ENCODE data around the gene KANSL1. TPM values are rescaled to one million over a fixed set of nuclear protein-coding genes. Genes with fewer than 3 reads are reported as not detected.
"Not testable (repeated sequence)": the region's sequence is repeated elsewhere in the genome, so short reads cannot be mapped to it uniquely, and the experiment has no call there.

KANSL1 gene
- total and polyA plus RNA-seq, 9 donors: 30.4 to 107 (median 77.7) TPM

DNA sequence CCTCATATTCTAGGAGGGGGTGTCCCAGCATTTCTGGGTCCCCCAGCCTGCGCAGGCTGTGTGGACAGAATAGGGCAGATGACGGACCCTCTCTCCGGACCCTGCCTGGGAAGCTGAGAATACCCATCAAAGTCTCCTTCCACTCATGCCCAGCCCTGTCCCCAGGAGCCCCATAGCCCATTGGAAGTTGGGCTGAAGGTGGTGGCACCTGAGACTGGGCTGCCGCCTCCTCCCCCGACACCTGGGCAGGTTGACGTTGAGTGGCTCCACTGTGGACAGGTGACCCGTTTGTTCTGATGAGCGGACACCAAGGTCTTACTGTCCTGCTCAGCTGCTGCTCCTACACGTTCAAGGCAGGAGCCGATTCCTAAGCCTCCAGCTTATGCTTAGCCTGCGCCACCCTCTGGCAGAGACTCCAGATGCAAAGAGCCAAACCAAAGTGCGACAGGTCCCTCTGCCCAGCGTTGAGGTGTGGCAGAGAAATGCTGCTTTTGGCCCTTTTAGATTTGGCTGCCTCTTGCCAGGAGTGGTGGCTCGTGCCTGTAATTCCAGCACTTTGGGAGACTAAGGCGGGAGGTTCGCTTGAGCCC is 182.5 kb downstream of the KANSL1 start:
- intact Hi-C loops (cut with DNase I): no loop called here
- H3K4me1 ChIP-seq (ENCODE audit: insufficient read depth): no peaks in the 10 kb centered on the region
- no peak overlapping the region for H3K27ac ChIP-seq
- TF ChIP-seq POLR2A (IDR thresholded peaks at IDR 0.05) (no peak), EP300 (IDR thresholded peaks at IDR 0.05) (no peak)
- TF ChIP-seq, protein P1, sequence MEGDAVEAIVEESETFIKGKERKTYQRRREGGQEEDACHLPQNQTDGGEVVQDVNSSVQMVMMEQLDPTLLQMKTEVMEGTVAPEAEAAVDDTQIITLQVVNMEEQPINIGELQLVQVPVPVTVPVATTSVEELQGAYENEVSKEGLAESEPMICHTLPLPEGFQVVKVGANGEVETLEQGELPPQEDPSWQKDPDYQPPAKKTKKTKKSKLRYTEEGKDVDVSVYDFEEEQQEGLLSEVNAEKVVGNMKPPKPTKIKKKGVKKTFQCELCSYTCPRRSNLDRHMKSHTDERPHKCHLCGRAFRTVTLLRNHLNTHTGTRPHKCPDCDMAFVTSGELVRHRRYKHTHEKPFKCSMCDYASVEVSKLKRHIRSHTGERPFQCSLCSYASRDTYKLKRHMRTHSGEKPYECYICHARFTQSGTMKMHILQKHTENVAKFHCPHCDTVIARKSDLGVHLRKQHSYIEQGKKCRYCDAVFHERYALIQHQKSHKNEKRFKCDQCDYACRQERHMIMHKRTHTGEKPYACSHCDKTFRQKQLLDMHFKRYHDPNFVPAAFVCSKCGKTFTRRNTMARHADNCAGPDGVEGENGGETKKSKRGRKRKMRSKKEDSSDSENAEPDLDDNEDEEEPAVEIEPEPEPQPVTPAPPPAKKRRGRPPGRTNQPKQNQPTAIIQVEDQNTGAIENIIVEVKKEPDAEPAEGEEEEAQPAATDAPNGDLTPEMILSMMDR (IDR thresholded peaks at IDR 0.05): no peak
- H3K4me3 ChIP-seq: no peak overlapping the region
- H3K36me3 ChIP-seq: no peaks in the 10 kb centered on the region
- DNase-seq: no peak
- 84 to 88% (median 85%) methylated on average over 15 to 16 of the region's 16 CpGs for WGBS, 3 donors
- no peaks in the 10 kb centered on the region for H3K27me3 ChIP-seq
- H3K9me3 ChIP-seq: no peaks in the 10 kb centered on the region

DNA sequence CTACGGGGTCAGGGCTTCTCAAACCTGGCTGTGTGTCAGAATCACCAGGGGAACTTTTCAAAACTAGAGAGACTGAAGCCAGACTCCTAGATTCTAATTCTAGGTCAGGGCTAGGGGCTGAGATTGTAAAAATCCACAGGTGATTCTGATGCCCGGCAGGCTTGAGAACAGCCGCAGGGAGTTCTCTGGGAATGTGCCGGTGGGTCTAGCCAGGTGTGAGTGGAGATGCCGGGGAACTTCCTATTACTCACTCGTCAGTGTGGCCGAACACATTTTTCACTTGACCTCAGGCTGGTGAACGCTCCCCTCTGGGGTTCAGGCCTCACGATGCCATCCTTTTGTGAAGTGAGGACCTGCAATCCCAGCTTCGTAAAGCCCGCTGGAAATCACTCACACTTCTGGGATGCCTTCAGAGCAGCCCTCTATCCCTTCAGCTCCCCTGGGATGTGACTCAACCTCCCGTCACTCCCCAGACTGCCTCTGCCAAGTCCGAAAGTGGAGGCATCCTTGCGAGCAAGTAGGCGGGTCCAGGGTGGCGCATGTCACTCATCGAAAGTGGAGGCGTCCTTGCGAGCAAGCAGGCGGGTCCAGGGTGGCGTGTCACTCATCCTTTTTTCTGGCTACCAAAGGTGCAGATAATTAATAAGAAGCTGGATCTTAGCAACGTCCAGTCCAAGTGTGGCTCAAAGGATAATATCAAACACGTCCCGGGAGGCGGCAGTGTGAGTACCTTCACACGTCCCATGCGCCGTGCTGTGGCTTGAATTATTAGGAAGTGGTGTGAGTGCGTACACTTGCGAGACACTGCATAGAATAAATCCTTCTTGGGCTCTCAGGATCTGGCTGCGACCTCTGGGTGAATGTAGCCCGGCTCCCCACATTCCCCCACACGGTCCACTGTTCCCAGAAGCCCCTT is 183.3 kb downstream of the KANSL1 start:
- no peak for DNase-seq
- no peak overlapping the region for H3K4me3 ChIP-seq
- no peaks in the 10 kb centered on the region for H3K27me3 ChIP-seq
- no peak overlapping the region for H3K27ac ChIP-seq
- intact Hi-C loops (cut with DNase I): loop anchor here in 1 of 4 donors (10.0 kb wide), 1 partner anchor 205 kb away; no protein-coding TSS in a partner anchor
- no peaks in the 10 kb centered on the region for H3K4me1 ChIP-seq (ENCODE audit: insufficient read depth)
- H3K9me3 ChIP-seq: no peaks in the 10 kb centered on the region
- TF ChIP-seq, protein P1 (IDR thresholded peaks at IDR 0.05): no peak
- no peak for TF ChIP-seq EP300 (IDR thresholded peaks at IDR 0.05)
- WGBS, 3 donors: 80 to 82% (median 80%) methylated on average over 33 of the region's 33 CpGs
- no peaks in the 10 kb centered on the region for H3K36me3 ChIP-seq

DNA sequence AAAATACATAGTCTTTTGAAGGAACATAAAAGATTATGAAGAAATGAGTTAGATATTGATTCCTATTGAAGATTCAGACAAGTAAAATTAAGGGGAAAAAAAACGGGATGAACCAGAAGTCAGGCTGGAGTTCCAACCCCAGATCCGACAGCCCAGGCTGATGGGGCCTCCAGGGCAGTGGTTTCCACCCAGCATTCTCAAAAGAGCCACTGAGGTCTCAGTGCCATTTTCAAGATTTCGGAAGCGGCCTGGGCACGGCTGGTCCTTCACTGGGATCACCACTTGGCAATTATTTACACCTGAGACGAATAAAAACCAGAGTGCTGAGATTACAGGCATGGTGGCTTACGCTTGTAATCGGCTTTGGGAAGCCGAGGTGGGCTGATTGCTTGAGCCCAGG is 184.6 kb downstream of the KANSL1 start:
- H3K9me3 ChIP-seq: no peaks in the 10 kb centered on the region
- intact Hi-C loops (cut with DNase I): loop anchor here in 1 of 4 donors (10.0 kb wide), 1 partner anchor 206 kb away; no protein-coding TSS in a partner anchor
- no peak overlapping the region for H3K27ac ChIP-seq
- TF ChIP-seq, protein P1 (IDR thresholded peaks at IDR 0.05): no peak
- TF ChIP-seq POLR2A (IDR thresholded peaks at IDR 0.05) (no peak), EP300 (IDR thresholded peaks at IDR 0.05) (no peak)
- no peak for DNase-seq
- no peaks in the 10 kb centered on the region for H3K27me3 ChIP-seq
- no peaks in the 10 kb centered on the region for H3K36me3 ChIP-seq
- peaks cover 2% of the 10 kb centered on the region for H3K4me1 ChIP-seq (ENCODE audit: insufficient read depth)
- H3K4me3 ChIP-seq: no peak overlapping the region
- 91 to 96% (median 95%) methylated on average over 9 of the region's 9 CpGs for WGBS, 3 donors

DNA sequence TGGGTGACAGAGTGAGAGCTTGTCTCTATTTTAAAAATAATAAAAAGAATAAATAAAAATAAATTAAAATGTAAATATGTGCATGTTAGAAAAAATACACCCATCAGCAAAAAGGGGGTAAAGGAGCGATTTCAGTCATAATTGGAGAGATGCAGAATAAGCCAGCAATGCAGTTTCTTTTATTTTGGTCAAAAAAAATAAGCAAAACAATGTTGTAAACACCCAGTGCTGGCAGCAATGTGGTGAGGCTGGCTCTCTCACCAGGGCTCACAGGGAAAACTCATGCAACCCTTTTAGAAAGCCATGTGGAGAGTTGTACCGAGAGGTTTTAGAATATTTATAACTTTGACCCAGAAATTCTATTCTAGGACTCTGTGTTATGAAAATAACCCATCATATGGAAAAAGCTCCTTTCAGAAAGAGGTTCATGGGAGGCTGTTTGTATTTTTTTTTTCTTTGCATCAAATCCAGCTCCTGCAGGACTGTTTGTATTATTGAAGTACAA is 185.7 kb downstream of the KANSL1 start:
- TF ChIP-seq, protein P1 (IDR thresholded peaks at IDR 0.05): no peak
- TF ChIP-seq EP300 (IDR thresholded peaks at IDR 0.05): no peak
- no peak for TF ChIP-seq POLR2A (IDR thresholded peaks at IDR 0.05)
- no peaks in the 10 kb centered on the region for H3K9me3 ChIP-seq
- no peak overlapping the region for H3K27ac ChIP-seq
- DNase-seq: no peak
- intact Hi-C loops (cut with DNase I): loop anchor here in 1 of 4 donors (10.0 kb wide), 1 partner anchor 207 kb away; no protein-coding TSS in a partner anchor
- 40 to 41% (median 41%) methylated on average over 2 of the region's 2 CpGs for WGBS, 3 donors
- no peaks in the 10 kb centered on the region for H3K27me3 ChIP-seq
- no peaks in the 10 kb centered on the region for H3K36me3 ChIP-seq
- H3K4me1 ChIP-seq (ENCODE audit: insufficient read depth): peaks cover 2% of the 10 kb centered on the region
- no peak overlapping the region for H3K4me3 ChIP-seq

DNA sequence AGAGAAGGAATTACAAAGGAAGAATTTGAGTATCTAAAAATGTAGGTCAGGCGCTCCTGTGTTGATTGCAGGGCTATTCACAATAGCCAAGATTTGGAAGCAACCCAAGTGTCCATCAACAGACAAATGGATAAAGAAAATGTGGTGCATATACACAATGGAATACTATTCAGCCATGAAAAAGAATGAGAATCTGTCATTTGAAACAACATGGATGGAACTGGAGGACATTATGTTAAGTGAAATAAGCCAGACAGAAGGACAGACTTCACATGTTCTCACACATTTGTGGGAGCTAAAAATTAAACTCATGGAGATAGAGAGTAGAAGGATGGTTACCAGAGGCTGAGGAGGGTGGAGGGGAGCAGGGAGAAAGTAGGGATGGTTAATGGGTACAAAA is 187.1 kb downstream of the KANSL1 start:
- not testable (repeated sequence) for DNase-seq; H3K27ac ChIP-seq; H3K27me3 ChIP-seq; H3K36me3 ChIP-seq; H3K4me1 ChIP-seq (ENCODE audit: insufficient read depth); H3K4me3 ChIP-seq; H3K9me3 ChIP-seq
- 94 to 100% (median 97%) methylated on average over 1 of the region's 1 CpG for WGBS, 3 donors
- intact Hi-C loops (cut with DNase I): loop anchor here in 1 of 4 donors (10.0 kb wide), 1 partner anchor 209 kb away; no protein-coding TSS in a partner anchor
